OCI-M1 (cell line): ENCODE measurements around the gene PLEKHN1.
"Not testable (repeated sequence)": the region's sequence is repeated elsewhere in the genome, so short reads cannot be mapped to it uniquely, and the experiment has no call there.

Experiments
- DNase-seq: peaks from one replicate; lab custom pipeline; 2025; lab: John Stamatoyannopoulos, UW

PLEKHN1 gene

DNA sequence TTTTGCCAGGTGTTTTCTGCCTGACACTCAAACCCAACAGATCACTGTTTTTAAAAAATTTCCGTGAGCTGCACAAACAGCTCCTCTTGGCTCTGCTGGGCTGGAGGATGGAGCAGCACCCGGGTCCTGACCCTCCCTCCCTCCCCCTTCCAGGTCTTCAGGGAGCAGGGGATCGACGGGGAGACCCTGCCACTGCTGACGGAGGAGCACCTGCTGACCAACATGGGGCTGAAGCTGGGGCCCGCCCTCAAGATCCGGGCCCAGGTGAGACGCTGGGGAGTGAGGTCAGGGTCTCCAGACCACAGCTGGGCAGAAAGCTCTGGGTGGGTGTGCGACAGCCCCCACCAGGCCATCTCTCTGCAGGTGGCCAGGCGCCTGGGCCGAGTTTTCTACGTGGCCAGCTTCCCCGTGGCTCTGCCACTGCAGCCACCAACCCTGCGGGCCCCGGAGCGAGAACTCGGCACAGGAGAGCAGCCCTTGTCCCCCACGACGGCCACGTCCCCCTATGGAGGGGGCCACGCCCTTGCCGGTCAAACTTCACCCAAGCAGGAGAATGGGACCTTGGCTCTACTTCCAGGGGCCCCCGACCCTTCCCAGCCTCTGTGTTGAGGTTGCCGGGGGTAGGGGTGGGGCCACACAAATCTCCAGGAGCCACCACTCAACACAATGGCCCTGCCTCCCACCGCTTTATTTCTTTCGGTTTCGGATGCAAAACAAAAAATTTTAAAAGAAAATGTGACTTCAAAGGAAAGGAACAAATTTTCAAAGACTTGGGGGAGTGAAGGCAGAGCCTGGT, 22.5 kb upstream of the PLEKHN1 start:
- no peak for DNase-seq

DNA sequence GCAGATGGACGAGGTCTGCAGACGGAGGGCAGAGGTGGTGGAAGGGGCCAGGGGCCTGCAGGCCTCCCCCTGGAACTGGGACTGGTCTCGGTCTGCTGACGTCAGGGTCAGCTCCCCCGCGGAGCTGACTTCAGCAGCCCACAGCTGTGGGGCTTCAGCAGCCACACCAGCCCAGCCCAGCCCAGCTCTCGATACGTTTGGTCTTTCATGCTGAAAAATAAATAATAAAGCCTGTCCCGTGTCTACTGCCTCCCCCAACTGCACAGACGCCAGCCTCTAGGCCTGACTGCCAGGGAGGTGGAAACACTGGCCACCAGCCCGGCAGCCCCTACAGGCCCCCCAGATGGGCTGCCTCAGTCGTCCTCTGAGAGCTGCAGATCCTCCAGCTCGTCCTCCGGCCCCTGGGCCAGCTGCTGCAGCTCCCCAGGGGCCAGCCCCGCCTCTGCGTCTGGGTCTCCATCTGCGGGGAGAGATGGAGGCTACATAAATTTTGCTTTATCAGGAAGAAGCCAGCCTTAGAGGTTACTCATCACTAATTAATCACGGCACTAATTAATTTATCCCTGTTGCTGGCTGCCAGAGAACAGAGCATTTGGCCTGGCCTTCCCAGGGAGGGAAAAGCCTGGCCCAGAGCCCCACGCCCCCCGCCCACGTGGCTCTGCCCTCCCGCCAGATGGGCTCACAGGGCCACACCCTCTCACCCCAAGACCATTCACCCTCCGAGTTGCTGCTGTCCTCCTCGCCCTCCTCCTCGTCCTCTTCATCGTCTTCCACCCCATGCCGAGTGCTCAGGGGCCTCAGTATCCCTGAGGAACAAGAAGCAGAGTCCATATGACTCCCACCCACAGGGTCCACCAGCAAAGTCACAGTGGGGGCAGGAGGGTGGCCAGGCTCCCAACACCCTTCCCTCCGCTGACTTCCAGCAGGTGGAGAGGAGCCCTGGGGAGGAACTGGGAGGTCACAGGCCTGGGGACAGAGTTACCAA, 21.6 kb upstream of the PLEKHN1 start:
- DNase-seq, result no peak

DNA sequence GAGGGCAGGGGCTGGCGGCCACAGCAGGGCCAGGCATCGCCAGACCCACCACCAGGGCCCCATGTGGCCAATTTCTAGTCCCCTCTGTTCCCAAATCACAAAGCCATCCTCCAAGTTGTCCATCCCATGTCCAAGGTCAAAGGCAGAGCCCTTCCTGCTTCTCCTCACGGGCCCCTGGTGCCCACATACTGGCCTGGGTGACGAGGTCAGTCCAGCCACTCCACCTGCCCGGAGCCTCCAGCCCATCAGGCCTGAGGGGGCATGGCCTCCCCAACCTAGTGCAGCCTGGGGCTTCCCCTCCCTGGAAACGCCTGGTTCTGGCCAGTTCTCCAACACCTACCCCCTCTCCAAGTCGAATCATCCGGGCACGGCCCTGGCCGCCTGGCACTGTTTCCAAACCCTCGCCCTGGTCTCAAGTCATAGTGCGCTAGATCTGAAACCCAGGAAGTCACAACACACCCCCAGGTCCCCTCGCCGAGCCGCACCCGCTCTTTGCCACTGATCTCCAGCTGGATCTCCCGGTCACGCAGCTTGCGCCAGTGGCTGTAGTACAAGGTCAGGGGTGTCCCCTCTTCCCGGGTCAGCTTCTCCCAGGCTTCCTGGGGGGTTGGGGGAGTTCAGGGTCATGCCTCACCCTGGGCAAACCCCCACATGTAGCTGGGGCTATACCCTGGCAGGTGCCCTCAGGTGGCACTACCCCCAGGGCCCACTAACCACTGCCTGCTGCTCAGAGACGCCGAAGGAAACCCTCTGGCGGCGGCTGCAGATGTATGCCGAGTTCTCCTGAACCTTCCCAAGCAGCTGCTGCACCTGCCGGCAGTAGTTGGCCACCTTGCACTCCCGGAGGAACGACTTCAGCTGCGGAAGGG, 20.4 kb upstream of the PLEKHN1 start:
- DNase-seq, result no peak

DNA sequence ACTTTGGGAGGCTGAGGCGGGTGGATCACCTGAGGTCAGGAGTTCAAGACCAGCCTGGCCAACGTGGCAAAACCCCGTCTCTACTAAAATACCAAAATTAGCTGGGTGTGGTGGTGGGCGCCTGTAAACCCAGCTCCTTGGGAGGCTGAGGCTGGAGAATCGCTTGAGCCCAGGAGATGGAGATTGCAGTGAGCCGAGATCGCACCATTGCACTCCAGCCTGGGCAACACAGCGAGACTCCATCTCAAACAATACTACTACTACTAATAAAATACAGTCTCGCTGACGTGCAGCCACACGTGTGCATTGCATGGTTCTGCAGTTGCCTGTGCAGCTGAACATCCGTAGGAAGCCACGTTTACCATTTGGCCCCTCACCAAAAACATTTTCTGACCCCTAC, 19.5 kb upstream of the PLEKHN1 start:
- DNase-seq, result not testable (repeated sequence)

DNA sequence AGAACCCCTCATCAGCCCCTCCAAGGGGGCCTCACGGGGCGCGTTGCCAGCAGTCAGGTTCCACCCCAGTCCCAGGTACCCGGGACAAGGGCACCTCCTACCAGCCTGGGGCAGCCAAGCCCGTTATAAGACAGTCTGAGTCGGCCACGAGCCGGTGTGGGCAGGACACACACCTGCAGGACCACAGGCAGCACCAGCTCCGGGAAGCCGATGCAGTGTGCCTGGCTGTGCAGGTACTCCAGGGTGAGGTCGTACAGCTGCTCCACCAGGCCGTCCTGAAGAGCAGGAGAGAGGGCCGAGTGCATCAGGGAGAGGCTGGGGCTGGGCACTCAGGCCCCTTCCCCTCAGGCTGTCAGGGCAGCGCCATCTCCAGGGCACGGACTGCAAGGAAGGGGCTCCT, 18.3 kb upstream of the PLEKHN1 start:
- no peak for DNase-seq

DNA sequence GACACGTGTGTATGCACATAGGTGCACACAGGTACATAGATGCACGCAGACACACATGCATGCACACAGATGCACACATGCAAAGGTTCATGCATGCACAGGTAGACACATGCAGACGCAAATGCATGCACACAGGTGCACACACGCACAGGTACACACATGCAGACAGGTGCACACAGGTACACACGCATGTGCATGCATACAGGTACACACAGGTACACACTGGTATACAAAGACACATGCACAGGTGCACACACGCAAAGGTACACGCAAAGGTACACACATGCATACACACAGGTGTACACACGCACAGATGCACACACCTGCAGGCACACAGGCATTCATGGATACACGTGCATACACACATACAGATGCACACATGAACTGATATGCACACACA, 16.0 kb upstream of the PLEKHN1 start:
- no peak for DNase-seq

DNA sequence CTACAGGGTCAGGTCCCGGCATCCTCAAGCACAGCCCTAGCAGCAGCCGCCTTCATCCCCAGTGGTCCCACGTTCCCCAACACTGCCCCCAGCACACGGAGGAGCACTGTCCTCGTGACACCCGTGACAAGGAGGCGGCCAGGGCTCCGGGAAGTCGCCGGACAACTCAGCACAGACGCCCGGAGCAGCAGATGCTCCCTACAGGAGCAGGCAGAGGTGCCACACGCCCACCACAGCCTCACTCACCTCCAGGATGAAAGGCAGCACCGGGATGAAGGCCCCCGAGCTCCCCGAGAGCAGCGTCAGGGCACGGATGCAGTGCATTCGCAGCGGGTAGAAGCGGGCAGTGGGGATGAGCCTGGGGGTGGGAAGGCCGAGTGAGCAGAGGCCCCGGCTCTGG, 15.4 kb upstream of the PLEKHN1 start:
- no peak for DNase-seq

DNA sequence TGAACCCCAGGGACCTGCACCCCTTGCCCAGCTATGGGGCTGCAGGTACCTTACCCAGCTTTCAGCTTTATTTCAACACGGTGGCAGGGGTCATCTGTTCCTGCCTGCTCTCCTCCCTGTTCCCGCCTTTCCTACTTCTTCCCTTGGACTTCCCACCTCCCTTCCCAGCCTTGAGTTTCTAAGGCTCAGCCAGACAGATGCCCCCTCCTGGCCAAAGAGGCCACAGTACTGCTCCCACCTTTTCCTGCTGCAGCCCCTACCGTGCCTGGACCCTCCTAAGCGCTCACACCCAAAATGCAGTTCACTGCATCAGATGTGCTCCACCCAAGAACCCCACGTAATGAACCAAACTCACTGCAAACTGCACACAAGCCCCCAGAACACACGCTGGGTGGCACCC, 14.9 kb upstream of the PLEKHN1 start:
- no peak for DNase-seq

DNA sequence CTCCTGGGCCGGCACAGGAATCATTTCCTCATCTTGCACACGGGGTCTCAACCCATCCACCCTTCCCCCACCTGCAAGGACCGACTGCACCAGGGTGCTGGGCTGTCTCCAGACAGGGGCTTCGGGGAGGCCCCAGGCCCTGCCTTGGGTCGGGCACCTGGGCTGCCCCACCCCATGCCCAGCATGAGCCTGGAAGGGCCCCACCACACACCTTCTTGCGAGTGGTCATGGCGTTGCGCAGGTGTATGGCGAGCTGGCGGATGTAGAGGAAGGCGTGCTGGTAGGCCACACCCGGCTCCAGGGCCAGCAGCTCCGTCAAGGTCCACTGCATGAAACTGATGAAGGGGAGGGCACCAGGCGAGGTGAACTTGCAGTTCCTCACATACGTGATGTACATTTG, 14.1 kb upstream of the PLEKHN1 start:
- DNase-seq, result no peak

DNA sequence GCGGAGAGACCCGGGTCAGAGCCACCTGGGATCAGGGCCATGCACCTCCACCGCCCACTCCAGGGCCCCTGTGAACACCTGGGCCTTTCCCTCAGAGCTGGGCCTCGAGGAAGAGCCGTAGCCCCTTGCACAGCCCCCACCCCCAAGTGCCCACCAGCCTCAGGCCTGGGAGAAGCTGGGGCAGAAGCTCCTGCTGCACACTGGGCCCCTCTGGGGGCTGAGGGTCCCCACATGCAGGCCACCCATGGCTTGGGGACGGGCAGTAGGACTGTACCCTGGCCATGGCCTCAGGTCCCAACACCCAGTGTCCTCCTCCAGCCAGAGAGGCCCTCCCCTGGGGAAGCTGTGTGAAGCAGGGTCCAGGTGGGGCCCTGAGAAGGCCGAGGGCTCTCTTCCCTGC, 13.7 kb upstream of the PLEKHN1 start:
- no peak for DNase-seq

DNA sequence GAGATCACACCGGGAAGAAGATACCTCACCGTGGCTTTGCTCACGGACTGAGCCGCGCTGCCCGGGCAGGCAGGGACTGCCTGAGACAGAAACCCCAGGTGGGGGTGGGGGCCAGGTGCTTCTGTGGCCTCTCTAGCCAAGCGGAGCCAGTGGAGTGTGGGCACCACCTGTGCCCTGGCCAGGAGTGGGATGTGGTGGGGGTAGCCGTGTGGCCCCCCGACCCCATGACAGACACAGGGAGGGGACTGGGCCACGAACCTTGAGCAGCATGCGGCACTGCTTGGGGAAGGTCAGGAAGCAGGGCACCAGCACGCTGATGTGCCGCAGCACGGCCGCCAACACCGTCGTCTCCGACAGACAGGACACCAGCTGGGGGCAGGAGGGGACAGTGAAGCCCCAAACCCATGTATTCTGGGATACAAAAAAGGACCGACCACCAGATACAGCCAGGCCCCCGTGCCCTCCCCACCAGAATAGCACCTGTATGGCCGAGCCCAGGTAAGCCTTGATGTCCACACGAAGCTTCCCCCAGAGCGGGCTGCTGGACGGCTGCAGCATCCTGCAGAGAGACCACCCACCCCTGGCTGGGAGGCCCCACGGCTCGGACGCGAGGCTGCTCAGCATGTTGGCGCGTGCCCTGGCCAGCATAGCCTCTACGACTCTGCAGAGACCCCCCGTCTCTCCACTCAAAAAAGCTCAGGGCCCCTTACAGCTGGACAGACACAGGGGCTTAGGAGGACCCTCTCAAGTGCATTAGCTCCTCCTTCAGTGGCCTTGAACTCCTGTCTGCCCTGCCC, 12.6 kb upstream of the PLEKHN1 start:
- no peak for DNase-seq

DNA sequence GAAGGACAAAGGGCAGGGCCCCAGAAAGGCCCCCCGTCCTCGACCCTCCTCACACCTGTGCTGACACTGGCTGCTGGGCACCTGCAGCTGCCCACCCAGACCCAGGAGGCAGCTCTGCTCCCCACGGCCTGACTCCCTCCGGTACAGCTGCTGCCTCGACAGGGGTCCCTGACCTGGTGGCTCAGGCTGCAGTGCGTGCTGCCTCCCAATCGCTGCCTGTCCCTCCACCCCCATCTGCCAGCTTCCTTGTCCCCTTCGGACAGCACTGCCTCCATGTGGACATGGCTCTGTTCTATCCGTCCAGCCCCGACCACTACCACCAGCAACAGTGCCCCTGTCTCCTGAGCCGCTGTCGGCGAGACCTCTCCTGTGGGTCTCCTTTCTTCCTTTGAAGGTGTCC, 11.4 kb upstream of the PLEKHN1 start:
- DNase-seq, result no peak

DNA sequence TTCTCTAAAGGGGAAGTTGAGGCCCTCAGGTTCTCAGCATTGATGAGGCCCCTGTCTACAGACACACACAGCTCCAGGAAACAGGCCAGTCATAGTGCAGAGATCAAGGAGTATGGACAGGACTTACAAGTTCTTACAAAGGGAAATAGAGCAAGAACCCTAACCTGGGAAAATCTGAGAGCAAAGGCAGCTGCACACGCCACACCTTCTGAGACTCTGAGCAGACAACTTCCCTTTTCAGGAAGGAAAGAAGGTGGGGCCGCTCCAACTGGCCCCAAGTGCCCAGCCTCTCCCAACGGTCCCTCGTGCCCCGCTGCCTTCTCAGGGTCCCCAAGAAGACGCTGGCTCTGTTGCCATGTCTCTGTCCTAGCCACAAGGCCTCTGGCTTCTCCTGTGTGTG, 10.8 kb upstream of the PLEKHN1 start:
- DNase-seq, result no peak

DNA sequence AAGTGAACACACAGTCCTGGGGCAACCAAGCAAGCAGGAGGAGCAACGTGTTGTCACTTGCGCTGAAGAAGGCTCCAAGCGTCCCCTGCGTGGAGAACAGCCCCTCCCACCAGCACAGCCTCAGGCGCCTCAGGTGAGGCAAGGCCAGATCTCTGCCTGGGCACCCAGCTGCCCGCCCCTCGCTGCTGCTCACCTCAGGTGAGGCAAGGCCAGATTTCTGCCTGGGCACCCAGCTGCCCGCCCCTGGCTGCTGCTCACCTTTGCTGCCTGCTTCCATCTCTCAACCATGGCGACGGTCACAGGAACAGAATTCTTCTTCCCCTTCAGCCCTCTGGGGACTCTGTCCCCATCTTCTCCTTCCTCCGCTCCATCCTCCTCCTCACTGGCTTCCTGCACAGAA, 9.6 kb upstream of the PLEKHN1 start:
- no peak for DNase-seq

DNA sequence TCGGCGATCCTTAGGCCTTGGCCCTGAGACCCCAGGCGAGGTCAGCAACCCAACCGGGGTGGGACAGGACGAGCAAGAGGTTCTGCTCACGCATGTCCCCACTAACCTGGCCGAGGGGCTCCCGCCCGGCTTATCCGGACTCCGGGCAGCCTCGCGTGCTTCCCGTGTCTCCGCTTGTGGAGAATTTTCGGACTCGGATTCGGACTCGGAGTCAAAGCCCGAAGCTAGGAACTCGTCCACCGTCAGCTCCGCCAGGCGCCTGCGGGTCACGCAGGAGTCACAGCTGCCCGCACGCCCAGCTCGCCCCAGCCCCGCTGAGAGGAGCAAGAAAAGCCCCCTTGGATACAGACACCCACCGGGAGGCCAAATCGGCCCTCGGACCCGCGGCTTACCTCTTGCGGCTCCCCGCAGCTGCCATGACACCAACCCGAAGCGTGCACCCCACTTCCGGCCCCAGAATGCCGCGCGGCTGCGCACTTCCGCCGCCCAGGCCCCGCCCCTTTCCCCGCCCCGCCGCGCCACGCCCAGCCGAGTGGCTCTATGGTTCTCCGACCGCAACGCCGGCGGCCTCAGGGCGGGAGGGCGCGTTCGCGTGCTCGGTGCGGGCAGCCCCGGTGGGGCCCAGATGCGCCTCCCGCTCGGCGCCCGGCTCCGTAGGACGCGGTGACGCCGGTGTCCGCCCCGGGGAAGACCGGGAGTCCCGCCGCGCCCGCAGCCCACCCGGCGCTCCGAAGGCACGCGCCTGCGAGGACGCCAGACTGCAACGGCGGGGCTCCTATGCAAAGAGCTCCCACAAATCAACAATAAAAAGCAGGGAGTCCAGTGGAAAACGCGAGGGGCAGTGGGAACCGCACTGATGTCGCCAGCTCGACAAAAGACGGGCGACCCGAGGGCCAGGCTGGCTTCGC, 7.2 kb upstream of the PLEKHN1 start, which contains the start of gene NOC2L:
NOC2L (minus strand) TSS at position 434 of the 908 bp plus-strand sequence; CDS start at position 418, 16 bp downstream.
- peak; percentile 97 for DNase-seq

DNA sequence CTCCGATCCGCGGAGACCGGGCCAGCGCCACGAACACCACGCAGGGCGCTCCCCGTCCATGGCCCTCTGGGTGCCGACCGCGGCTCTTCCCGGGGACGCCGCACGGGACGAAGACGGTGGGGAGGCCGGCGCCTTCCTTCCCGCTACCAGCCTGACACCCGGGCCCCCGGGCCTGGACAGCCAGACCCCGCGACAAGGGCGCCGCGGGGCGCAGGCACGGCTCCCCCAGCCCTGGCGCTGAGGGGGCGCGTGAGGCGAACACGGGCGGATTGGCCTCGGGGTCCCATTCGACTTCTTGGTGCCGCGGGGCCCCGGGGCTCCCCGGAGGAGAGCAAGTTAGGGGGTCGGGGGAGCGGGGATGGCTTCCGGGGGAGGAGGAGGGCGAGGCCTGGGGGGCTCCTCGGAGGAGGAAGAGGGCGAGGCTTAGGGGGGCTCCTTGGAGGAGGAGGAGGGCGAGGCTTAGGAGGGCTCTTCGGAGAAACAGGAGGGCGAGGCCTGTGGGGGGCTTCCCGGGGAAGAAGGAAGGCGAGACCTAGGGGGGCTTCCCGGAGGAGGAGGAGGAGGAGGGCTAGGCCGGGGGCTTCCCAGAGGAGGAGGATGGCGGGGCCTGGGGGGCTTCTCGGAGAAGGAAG, 6.4 kb upstream of the PLEKHN1 start:
- no peak for DNase-seq

DNA sequence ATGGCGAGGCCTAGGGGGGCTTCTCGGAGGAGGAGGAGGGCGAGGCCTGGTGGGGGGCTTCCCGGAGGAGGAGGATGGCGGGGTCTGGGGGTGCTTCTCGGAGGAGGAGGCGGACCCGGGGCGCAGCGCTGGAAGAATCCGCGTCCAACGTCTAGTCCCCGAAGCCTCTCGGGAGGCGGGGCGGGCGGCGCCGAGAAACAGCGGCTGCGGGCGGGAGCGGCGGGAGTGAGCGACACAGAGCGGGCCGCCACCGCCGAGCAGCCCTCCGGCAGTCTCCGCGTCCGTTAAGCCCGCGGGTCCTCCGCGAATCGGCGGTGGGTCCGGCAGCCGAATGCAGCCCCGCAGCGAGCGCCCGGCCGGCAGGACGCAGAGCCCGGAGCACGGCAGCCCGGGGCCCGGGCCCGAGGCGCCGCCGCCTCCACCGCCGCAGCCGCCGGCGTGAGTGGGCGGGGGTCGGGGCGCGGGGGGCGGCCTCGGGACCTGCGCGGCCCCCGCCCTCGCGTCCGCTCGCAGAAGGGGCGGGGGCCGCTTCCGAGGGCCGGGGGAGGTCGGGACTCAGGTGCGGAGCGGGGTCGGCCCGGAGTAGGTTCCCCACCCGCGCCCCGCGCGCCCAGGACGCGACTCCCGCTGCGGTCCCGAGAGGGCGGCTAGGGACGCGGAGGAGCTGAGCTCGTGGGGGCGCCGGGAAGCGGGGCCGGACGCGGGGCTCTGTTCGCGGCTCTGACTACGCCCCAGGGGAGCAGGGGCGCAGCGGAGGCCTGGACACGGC, 5.7 kb upstream of the PLEKHN1 start, which contains the start of gene KLHL17:
KLHL17 (plus strand) TSS at position 222 of the 769 bp plus-strand sequence; CDS start at position 332, 110 bp downstream.
- peak; percentile 91 for DNase-seq

DNA sequence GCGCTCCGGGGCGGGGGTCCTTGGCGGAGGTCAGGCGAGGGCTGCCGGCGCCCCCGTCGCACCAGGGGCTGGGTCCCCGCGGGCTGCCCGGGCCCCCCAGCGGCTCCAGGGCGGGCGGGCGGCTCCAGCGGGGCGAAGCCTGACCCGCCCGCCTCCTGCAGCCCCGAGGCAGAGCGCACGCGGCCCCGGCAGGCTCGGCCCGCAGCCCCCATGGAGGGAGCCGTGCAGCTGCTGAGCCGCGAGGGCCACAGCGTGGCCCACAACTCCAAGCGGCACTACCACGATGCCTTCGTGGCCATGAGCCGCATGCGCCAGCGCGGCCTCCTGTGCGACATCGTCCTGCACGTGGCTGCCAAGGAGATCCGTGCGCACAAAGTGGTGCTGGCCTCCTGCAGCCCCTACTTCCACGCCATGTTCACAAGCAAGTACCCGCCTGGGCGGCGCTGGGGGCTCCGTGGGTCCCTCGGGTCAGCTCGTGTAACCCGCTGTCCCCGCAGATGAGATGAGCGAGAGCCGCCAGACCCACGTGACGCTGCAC, 5.1 kb upstream of the PLEKHN1 start:
- DNase-seq, result no peak
